Activated gamma-delta T cell (primary cell): Measurements from ENCODE around the gene MAPK10.

Source experiments
- DNase-seq: peaks from one replicate; lab custom pipeline; 2025; lab: John Stamatoyannopoulos, UW
- total RNA-seq, 2 donors: gene quantifications; one replicate each; lab custom pipeline; 2026; lab: John Stamatoyannopoulos, UW

The MAPK10 gene
- total RNA-seq: 0.05 to 0.74 reads per million in 2 donors

GRCh38 chr4:86359944-86360478 lies at the start of gene MAPK10:
TSS of gene MAPK10 (minus strand) at chr4:86360053.
- no peak for DNase-seq

- DNase-seq: no peak
These were observed 43.7 kb upstream of the MAPK10 start for GRCh38 chr4:86403575-86403974.

GRCh38 chr4:86401826-86402225 lies 42.0 kb upstream of the MAPK10 start:
- no peak for DNase-seq

GRCh38 chr4:86400216-86400615 lies 40.4 kb upstream of the MAPK10 start:
- no peak for DNase-seq

GRCh38 chr4:86398187-86398586 lies 38.3 kb upstream of the MAPK10 start:
- no peak for DNase-seq

GRCh38 chr4:86393749-86394148 lies 33.9 kb upstream of the MAPK10 start:
- DNase-seq: no peak

- no peak for DNase-seq
These were observed 29.8 kb upstream of the MAPK10 start for GRCh38 chr4:86389664-86390063.

GRCh38 chr4:86388252-86388651 lies 28.4 kb upstream of the MAPK10 start:
- DNase-seq: no peak

GRCh38 chr4:86386817-86387415 lies 27.1 kb upstream of the MAPK10 start:
- no peak for DNase-seq

- DNase-seq: no peak
These were observed 26.3 kb upstream of the MAPK10 start for GRCh38 chr4:86386201-86386600.

GRCh38 chr4:86381431-86381830 lies 21.6 kb upstream of the MAPK10 start:
- DNase-seq: no peak

- no peak for DNase-seq
These were observed 20.4 kb upstream of the MAPK10 start for GRCh38 chr4:86380181-86380724.

- no peak for DNase-seq
These were observed 17.0 kb upstream of the MAPK10 start for GRCh38 chr4:86376850-86377249.

GRCh38 chr4:86368433-86368832 lies 8.6 kb upstream of the MAPK10 start:
- no peak for DNase-seq

GRCh38 chr4:86367577-86367976 lies 7.7 kb upstream of the MAPK10 start:
- DNase-seq: no peak

GRCh38 chr4:86366920-86367319 lies 7.1 kb upstream of the MAPK10 start:
- no peak for DNase-seq

GRCh38 chr4:86362510-86362909 lies 2.7 kb upstream of the MAPK10 start:
- DNase-seq: no peak

- no peak for DNase-seq
These were observed 1.6 kb downstream of the MAPK10 start for GRCh38 chr4:86358257-86358656.

- DNase-seq: no peak
These were observed 2.2 kb downstream of the MAPK10 start for GRCh38 chr4:86357608-86358007.

- DNase-seq: no peak
These were observed 3.2 kb downstream of the MAPK10 start for GRCh38 chr4:86356425-86357210.

- no peak for DNase-seq
These were observed 5.5 kb downstream of the MAPK10 start for GRCh38 chr4:86354390-86354789.

- DNase-seq: no peak
These were observed 13.5 kb downstream of the MAPK10 start for GRCh38 chr4:86346320-86346719.

- no peak for DNase-seq
These were observed 15.7 kb downstream of the MAPK10 start for GRCh38 chr4:86344127-86344526.
